HG03139 (cell line): Measurements from ENCODE around the gene LYPD1.

Experiments
- ATAC-seq: cut with Tn5 transposase; IDR thresholded peaks from one replicate; pipeline ENCODE4 v1.9.1; 2021; ENCODE audit not compliant: unreplicated experiment

LYPD1 gene

DNA sequence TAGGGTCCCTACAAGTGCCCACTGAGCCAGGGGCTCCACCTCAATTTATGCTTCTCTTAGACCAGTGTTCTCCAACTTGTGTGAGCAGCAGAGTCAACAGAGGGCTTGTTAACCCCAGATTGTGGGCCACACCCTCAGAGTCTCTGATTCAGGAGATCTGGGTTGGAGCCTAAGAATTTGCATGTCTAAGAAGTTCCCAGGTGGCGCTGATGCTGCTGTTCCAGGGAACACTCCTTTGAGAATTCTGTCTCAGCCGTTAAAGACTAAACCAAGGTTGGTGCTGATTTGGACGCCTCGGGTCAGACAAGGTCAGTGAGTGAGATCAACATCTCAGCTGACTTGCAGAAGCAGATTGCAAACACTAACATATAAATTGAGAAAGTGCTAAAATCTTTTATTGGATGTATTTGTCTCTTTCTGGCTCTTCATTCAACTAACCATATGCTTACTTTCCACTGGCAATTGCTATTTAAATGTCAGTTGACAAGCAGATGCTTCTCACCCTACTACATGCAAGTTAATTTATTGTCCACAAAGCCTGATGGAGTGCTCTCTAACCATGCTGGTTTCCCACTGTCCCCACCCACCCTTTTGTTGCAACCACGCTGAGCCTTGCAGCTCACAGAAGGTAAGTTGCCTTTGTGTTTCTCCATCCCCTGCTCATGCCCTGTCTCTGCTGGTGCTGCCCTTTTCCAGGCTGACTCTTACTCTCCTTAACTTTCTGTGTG, 31.5 kb downstream of the LYPD1 start:
- no peak for ATAC-seq

DNA sequence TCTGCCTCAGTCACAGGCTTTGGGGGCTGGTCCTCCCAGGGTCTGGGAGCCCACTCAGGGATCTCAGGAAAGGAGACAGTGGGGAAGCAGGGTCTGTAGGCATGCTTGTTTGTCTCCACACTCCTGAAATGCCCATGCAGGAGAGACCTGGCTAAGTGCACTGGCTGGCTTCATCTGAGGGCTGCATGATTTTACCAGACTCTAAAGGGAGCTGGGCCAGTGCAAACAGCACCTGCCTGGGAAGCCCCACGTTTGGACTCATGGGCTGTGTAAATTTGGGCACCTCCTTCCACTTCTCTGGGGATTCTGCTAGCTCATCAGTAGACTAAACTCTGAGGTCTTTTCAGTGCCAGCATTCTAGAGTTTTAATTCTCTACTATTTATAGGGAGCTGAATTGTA, 33.7 kb downstream of the LYPD1 start:
- no peak for ATAC-seq

DNA sequence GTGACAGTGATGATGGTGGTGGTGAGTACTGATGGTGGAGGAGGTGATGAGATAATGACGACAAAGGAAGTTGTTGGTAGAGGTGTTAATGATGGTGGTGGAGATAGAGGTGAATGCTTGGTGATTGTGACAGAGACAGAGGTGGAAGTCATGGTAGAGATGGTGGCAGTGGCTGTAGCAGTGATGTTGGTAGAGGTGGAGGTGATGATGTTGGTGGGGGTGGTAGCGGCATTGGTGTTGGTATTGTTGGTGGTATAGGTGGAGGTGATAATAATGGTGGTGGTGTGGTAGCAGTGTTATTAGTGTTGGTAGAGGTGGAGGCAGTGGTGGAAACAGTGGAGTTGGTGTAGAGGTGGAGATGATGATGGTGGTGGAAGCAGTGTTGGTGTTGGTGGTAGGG, 36.4 kb downstream of the LYPD1 start:
- no peak for ATAC-seq

DNA sequence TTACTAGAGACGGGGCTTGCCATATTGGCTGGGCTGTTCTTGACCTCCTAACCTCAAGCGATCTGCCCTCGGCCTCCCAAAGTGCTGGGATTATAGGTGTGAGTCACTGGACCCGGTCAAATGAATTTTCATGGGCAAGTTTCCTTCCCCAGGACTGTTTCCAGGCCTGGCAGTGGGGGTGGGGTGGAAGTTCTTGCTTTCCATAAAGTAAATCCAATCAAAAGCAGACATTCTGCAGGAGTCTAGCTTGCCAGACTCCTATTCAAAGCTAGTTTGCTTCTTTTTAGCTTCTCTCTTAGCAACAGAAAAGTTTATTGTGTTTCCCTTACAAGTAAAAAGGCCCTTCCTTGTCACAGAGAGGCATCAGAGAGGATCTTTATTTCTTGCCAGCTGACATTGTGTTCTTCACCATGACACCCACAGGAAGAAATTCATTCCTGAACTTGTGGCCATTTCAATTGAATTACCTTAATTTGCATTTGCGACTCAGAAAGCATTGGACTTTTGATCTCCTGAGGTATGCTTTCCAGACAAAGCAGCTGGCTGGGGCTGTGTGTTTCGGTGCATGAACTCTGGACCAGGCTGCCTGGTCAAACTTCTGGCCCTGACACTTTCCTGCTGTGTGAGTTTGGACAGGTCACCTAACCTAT, 37.9 kb downstream of the LYPD1 start:
- no peak for ATAC-seq

DNA sequence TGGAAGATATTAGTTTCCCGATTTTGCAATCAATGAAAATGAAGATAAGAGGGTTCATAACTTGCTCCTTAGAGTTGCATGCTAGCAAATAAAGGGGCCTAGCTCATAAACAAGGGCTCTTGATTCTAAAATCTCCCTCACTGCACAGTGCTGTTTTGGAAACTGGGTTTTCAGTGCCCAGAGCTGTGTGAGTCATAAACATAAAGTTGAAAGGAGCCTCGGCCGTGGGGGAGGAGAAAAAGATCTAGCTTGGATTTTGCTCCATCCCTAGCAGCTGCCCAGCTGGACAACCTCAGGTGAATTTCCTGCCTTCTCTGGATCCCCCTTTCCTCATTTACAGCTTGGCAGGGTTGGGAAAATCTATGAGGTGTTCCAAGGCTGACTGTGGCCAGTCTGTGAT, 42.5 kb downstream of the LYPD1 start:
- no peak for ATAC-seq

DNA sequence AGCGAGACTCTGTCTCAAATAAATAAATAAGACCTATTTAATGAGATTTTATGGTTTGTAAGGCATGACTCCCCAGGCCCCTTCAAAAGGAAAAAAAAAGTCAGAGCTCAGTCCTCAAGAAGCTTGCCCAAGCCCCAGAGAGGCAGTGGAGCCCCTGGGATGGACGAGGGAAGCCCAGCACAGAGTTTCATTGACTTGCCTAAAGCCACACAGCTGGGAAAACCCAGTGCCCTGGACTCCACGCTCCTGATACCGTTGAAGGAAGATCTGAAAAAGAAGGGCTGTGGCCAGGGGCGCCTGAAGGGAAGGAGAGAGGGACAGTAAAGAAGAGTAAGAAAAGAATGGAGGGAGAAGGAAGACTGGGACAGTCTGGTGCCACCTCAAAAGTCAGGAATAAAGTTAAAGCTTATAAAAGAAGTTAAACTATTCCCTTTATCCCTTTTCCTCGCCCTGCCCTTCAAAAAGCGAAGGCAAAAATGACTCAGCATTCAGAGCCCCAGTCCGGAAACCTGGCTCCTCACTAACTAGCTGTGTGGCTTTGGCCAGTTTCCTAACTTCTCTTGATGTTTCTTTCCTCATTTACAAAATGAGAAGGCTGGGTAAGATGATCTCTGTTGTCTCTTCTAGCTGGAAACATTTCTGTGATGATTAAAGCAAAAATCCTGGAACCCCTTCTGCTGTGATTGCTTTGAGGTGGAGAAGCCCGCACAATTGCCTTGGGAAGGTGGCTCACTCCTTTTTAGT, 46.7 kb downstream of the LYPD1 start:
- no peak for ATAC-seq

DNA sequence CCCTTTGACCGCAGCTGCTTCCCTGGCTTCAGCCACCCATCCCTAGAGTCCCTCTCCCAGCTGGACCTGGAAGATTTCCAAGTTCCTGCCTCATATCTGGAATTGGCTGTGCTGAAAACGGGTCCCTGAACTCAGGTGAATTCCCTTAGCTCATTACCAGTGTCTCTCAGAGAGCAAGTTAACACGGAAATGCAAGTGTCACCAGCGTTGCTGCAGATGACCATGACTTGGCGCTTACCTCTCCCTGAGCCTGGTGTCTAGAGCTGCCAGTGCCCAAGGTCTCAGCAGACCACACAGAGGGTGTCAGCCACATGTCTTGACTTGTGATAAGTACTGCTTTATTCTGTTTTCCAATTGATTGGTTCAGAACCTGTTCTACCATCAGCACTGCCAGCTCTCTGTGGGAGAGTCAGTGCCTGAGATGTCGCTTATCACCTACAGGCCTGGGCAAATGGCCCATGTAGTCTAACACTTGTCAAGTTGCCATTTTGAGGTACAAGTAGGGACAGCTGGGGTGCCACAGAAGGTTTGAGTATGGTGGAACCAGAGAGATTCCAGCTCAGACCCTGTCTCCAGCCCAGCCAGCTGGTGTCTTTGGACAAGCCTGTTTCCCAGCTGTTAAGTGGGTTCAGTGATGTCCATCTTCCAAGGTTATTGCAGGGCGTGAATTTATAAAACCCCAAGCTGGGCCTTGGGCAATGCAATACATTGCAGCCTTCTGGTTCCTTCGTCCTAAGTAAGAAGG, 48.7 kb downstream of the LYPD1 start:
- no peak for ATAC-seq

DNA sequence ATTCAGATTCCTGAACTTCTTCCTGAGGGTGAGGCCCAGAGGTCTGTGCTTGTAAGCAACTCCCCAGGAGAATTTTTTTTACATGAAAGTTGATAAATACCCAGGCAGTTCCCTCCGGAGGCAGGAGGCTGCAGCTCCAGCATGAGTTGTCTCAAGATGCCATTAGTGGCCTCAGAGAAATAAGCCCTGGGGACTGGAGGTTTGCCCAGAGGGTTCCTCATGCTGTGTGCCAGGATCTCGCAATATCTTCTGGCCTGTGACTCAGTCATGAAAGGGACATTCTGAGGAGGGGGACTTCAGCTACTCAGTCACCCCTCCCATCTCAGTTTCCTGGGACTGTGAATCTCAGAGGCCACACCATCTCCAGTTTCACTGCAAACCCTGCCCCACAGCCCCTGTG, 49.9 kb downstream of the LYPD1 start:
- no peak for ATAC-seq

DNA sequence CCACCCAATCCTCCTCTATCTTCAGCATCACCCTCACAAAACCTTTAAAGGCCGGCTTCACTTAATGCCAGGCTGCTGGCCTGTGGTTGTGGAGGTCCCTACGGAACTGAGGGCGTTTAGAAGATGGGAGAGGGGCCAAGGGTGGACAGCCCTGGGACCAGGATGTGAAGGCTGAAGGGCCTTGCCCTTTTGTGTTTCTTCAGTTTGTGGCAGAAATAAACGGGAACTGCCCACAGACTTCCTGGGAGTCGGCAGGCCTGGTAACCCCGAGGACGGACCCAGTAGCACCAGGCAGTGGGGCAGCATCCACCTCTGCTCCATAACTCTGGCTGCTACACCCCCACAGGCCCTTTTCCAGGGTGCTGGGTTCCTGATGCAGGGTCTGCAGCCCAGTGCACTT, 51.3 kb downstream of the LYPD1 start:
- no peak for ATAC-seq

DNA sequence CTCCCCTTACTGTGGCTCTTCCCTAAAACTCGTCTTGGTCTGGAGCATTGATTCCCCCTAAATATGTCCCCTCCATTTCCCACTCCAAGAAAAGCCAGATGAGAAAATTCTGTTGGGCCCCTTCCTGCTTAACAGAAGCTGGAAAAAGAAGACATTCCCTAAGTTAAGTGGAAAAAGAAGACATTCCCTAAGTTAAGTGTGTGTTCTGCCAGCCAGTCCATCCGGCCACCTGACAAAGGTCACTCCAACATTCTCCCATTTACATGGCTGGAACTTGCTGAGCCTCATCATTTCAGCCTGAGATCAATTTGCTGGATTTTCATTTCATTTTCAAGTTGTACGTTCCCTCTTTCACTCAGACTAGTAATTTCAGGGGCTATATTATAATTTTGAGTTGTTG, 52.0 kb downstream of the LYPD1 start:
- no peak for ATAC-seq

DNA sequence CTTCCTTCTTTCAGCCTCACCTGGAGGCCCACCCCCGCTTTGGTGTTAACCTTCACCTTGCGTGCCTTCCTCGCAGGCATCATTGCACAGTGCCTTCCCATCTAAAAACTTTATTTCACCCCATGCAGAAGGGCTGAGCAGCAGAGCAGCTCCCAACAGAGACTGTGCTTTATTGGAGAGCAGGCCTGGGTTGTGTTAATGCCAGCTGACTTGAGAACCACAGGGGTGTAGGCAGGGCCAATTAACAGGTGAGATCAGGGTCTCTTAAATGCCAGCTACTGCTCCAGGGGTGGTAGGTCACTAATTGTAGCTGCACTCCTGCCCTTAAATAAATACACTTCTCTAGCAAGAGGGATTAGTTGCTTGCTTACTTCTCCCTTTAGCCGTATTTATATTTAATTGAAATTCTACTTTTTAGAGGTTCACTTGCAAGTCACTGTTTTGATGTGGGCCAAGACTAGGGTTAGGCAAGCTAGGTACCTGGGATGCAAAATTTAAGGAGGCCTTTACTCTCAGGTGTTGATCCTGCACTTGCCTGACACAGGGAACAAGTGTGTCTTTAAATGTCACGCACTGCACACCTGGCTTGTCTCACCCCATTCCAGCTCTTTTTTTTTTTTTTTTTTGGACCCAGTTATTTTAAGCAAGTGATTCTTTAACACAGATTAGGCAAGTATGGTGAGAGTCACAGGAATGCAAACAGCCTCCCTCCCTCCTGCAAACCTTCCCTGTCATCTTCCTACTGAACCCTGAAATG, 54.5 kb downstream of the LYPD1 start:
- no peak for ATAC-seq

DNA sequence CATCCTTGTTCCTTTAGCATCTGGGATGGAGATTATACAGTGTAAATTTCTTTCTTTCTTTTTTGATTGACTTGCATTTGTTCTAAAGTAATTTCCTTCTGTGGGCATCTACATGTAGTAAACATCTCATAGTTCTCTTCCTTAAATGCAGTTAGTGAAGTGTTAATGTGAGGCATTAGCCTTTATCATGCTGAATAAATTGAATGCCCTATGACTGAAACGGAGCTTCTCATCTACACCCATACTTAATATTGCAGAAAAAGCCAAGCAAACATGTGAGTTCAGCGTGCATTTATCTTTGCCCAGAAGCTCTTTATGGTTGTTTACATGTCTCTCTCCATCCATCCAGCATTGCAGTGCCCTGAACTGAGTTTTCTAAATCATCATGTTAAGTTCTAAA, 58.3 kb downstream of the LYPD1 start:
- no peak for ATAC-seq

DNA sequence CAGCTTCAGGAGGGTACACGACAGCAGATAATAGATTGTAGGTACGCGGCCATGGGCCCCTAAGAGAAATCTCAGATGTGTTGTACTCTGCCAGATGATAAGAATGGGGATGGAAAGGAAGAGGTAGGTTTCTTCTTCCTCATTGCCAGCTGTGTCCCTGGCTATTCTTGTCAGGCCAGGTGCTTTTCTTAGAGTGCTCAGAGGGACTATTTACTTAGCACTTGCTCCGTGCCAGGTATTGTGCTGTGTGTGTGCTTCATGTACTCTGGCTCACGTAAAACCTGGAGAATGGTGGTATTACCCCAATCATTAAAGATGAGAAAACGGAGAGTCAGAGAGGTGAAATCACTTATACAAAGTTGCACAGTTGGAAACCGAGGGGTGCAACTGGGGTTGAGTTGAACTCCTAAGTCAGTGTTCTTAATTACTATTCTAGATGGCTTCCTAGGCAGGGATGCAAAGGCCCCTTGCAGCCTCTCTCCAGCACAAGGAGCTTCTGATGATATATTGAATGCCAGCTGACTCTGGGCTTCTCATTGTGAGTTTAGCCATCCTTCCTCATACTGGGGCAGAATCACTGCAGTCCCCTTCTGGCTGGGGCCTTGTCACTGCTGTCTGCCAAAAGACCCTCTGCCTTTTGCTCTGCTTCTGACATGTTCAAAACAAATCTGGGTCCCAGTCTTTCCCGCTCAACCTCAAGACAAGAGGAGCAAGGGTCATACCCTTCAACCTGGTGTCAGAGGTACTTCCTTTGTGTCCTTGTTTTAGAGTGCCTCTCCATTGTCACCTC, 60.7 kb downstream of the LYPD1 start:
- no peak for ATAC-seq

DNA sequence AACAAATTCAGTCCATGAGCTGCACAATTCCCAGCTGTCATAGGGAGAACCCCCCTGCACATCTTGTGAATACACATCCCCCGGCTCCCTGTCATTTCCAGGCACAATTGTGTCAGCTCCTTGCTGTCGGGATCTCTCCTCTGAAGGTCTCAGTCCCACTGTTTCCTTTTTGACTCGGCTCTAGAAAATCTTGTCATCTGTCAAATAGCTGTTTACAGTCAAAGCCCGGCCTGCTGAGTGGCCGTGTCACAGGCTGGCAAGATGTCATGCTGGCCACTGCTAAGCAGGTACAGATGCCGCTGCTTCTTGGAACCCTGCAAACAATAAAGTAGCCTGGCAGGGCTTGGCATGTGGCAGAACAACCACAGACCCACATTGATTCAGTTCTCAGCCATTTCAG, 61.7 kb downstream of the LYPD1 start:
- no peak for ATAC-seq

DNA sequence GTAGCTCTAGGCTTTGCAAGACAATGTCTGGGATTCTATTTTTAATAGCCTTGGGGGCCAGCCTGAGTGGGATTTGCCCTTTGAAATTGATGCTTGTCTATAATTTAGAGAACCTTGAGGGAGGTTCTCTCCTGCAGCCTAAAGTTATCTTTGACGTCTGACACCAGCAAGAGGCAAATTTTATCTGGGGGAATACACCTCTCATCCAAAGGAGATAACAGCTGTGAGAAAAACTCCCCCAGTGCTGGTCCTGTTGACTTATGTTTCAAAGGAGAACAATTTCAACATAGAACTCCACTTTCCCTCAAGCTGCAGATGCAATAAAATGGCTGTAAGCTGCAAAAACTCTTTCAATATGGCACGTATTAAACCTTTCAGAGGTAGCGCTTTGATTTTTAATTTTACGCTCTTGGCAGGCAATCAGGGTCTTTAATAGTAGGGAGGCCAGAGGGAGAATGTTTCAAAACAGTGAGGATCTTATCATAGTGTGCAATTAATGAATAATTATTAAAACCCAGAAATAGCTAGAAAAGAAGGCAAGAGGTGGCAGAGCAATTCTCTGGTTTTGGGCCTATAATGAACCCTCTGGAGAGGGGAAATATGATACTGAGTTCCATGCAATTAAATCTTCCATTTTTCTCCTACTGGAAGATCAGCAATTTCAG, 62.4 kb downstream of the LYPD1 start:
- no peak for ATAC-seq

DNA sequence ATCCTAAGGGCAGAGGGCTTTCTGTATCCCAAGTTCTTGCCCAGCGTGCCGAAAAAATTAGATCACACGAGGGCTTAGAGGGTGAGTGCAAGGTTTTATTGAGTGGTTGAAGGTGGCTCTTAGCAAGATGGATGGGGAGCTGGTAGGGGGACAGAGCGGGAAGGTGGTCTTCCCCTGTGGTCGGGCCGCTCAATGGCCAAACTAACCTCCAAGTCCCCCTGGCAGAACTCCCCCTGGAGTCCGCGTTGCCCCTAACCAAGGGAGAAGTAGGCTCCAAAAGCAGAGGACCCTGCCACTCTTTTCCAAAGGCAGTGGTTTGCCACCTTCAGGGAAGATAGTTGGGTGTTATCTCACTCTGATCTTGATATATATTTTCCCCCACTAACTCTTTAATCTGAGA, 63.4 kb downstream of the LYPD1 start:
- no peak for ATAC-seq

DNA sequence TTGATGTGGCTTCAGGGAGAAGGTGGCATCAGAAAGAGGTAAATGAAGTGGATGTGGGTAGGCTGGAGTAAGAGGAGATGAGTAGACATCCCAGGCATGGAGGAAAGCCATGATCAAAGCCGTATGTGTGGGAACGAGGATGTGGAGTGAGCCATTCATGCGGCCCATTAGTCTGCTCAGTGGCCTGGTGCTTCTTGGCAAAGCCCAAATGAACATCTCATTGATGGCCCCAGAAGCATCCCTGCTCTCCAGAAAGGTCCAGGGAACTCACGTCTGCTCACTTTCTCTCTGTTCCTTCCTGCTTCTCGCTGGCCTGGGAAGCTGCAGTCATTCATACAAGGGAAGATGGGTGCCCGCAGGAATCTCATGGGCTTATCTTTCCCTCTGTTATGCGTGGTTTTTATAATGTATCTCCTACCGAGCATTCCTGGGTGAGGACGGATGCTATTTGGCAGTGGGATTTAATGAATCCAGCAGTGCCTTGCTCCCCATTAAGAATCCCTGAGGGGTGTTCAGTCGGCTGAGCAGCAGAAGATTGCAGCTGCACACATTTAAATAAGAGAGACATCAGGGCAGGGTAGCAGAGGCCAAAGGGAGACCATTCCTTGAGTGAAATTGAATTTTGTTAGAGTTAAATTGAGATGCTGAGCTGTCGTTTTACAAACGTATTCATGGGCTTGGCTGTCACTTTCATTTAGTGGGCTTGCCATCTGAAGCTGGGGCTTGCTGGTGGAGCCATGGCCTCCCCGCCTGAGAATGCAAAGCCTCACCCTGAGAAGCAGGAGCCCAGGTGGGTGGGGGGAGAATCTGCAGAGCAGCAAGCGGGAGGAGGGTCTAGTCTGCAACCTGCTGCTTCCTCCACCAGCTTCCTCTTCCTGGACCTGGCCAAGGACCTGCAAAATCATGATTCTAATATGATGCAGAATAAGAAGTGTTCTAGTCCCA, 64.5 kb downstream of the LYPD1 start:
- no peak for ATAC-seq

DNA sequence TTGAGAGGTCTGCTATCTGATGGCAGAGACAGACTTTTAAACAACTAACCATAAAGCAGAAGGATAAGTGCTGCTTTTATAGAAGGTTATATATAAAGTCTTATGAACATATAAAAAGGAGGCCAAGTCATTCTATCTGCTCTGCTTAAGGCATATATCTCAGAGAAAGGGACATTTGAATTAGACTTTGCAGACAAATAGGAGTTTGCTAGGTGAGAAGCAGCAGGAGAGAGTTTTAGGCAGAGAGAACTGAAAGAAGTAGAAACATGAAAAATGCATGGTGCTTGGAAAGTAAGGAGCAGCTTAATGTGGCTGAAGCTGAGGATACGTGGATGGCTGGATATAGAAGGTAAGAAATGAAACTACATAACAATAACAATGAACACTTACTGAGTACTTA, 65.4 kb downstream of the LYPD1 start:
- no peak for ATAC-seq
